Hepatocyte (in vitro differentiated cells): ENCODE data around the gene PACSIN2.

ENCODE experiments used
- CTCF ChIP-seq: fragments of 200-600 bp; sonication (generic); IDR thresholded peaks from 2 replicates; pipeline ENCODE4 v1.5.1; 2016; ENCODE audit warnings: antibody characterized with exemption, mild to moderate bottlenecking; ENCODE audit not compliant: poor library complexity
- EZH2 ChIP-seq: fragments of 200-600 bp; sonication (generic); IDR thresholded peaks from 2 replicates; pipeline ENCODE4 v1.6.1; 2016; ENCODE audit warnings: antibody characterized with exemption, mild to moderate bottlenecking, borderline replicate concordance

- no peak for TF ChIP-seq CTCF
- no peak for TF ChIP-seq EZH2
Observed at GRCh38 chr22:42860968-42861367, 154.0 kb downstream of the PACSIN2 start.
